ENCODE data around the gene FOXN4.

FOXN4 gene

GRCh38 chr12:109294286-109294796, 14.7 kb downstream of the FOXN4 start:
- no peak for DNase-seq (ENCODE audit: low spot score)
- no peak for TF ChIP-seq CTCF (IDR thresholded peaks at IDR 0.05; ENCODE audit: extremely low read depth, missing control alignments)

DNA sequence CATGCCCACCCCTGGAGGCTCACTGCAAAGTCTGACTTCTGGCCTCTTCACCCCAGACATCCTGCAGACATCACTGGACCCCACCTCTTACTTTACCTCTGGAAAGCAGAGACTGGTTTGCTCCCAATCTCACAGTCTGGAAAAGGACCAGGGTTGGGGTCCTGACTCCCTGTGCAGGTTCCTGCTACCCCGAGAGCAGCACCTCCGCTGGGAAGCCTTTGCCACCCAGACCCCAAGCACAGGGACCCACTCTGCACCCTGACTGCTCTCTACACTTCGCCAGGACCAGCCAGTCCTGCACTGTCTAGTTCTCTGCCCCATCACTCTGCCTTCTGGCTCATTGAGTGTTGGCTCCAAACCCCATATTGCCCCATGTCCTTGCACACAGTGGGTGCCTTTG, 16.0 kb downstream of the FOXN4 start:
- TF ChIP-seq CTCF (IDR thresholded peaks at IDR 0.05; ENCODE audit: extremely low read depth, missing control alignments) = no peak
- DNase-seq (ENCODE audit: low spot score) = no peak

DNA sequence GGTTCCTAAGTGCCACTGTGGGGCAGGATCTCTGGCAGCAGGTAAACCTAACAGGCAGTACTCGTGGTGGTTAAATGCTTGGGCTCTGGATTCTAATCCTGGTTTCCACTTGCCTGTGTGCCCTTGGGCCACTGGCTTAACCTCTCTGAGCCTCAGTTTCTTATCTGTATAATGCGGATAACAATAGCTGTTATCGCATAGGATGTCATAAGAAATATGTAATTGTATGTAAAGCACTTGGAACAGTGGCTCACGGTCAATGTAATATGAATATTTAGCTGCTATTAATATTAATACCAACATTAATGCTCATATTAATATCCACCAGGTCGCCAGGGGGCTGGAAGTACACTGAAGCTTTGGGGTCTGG, 16.8 kb downstream of the FOXN4 start:
- TF ChIP-seq CTCF (IDR thresholded peaks at IDR 0.05; ENCODE audit: extremely low read depth, missing control alignments) = no peak
- DNase-seq (ENCODE audit: low spot score) = no peak

DNA sequence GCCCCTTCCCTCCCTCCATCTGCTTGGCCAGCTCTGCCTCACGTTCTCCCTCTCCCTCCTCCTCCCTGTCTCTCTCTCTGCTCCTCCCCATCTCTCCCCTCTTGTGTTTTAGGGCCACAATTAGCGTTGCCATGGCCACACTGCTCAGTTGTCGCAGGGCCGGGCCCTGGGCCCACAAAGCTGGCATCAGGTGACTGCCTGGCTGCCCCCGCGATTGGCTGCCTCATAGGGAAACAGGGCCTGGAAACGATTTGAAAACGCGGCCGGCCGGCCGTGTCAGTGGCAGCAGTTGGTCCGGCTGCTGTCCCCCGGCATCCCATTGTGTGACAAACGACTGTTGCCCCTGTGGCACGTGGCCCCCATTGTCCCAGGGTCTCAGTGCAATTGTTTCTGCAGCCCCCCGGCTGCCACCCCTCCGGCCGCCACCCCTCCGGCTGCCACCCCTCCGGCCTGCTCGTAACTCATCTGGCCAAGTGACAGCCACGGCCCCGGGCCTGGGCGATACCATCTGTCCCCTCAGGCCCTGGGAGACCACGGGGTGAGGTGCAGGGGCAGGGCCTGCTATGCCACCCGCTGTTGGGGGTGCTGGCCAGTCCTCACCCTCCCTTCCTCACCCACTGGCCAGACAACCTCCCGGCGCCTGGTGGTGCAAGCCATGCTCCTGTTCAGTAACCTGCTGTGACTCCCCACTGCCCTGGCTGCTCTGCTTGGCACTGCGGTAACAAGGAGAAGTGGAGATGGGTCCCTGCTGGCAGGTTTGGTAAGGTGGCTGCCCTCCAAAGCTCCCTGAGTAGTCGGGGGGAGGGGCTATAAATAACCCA, 17.4 kb downstream of the FOXN4 start:
- DNase-seq (ENCODE audit: low spot score) = no peak

DNA sequence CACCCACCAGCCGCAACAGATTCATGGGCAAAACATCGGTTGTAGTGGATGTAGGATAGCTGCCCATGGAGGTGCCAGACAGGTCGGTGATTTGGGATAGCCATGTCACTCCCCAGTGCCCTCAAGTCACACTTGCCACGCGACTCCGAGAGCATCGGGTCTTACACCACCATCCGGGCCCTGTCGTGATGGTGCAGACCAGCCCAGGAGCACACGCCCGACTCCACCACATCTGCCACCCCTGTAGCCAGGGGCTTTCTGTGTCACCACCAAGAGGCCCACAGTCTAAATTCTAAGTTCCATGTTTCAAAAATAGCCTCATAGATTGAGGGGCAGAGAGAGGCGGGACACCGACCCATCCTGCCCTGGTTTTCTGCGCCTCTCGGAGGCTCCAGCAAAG, 18.0 kb downstream of the FOXN4 start:
- no peak for DNase-seq (ENCODE audit: low spot score)
- no peak for TF ChIP-seq CTCF (IDR thresholded peaks at IDR 0.05; ENCODE audit: extremely low read depth, missing control alignments)

More for the DNA sequence above, 17.4 kb downstream of the FOXN4 start:
- no peak for TF ChIP-seq CTCF (IDR thresholded peaks at IDR 0.05; ENCODE audit: extremely low read depth, missing control alignments)

- TF ChIP-seq CTCF (IDR thresholded peaks at IDR 0.05; ENCODE audit: extremely low read depth, missing control alignments) = no peak
- DNase-seq (ENCODE audit: low spot score) = no peak
Measured at GRCh38 chr12:109290061-109290460, 19.0 kb downstream of the FOXN4 start.

GRCh38 chr12:109289551-109289950, 19.5 kb downstream of the FOXN4 start:
- TF ChIP-seq CTCF (IDR thresholded peaks at IDR 0.05; ENCODE audit: extremely low read depth, missing control alignments) = no peak
- no peak for DNase-seq (ENCODE audit: low spot score)

All from GM20000 (cell line).